ENCODE measurements around the gene MINK1. TPM values are rescaled to one million over a fixed set of nuclear protein-coding genes. Genes with fewer than 3 reads are reported as not detected.
A peak's percentile ranks its signal among the peaks of the same experiment; 100 is the strongest.

MINK1 gene
- total RNA-seq, 1 experiment from 2014 or later: 68.8 TPM

- no peak overlapping the region for H2BK5ac ChIP-seq (ENCODE audit: insufficient read length, low read length)
- no peak overlapping the region for H2BK20ac ChIP-seq (ENCODE audit: low read depth, low read length, poor library complexity, severe bottlenecking)
- Mint-ChIP-seq H3K4me1 (peaks cover 33 to 37% of the 10 kb centered on the region in 2 experiments), H3K27me3 (ENCODE audit: low read depth) (no peaks in the 10 kb centered on the region; the same call in none of the 2 replicates), H3K27ac (peak overlapping the region in 2 of 3 experiments; percentile 28 to 29; a peak in 1 of 7 replicates), H3K4me3 (peak overlapping the region in 1 of 2 experiments; percentile 31; a peak in 1 of 5 replicates), H3K9me3 (no peaks in the 10 kb centered on the region; a peak in 1 of 5 replicates), H3K36me3 (ENCODE audit: insufficient read depth in 1 of 3, low read depth in 3 of 3) (peaks cover 19 to 51% (median 28%) of the 10 kb centered on the region in 3 experiments)
- H4K91ac ChIP-seq (ENCODE audit: insufficient read length, low read depth, low read length): no peak overlapping the region
- WGBS (ENCODE audit: extremely low coverage, insufficient read length, low lambda C conversion rate): no CpG with 5 or more reads among the region's 3 CpGs
- H3K9me3 ChIP-seq (ENCODE audit: control insufficient read depth, low read depth, low read length): no peaks in the 10 kb centered on the region
- H4K5ac ChIP-seq (ENCODE audit: insufficient read length, low read depth, low read length): no peak overlapping the region
- H3K79me1 ChIP-seq (ENCODE audit: insufficient read depth, low read depth, low read length, poor library complexity, severe bottlenecking): peaks cover 5% of the 10 kb centered on the region
- H2AK5ac ChIP-seq (ENCODE audit: insufficient read length, low read length): no peak overlapping the region
- peak; percentile 25 for DNase-seq
- H3K23me2 ChIP-seq (ENCODE audit: insufficient read length, low read depth, low read length, poor library complexity, severe bottlenecking): peaks cover 17% of the 10 kb centered on the region
- H3K14ac ChIP-seq (ENCODE audit: insufficient read depth, low read length): no peak overlapping the region
- H3K27me3 ChIP-seq (ENCODE audit: insufficient read depth, low read length): no peaks in the 10 kb centered on the region
- H3K9ac ChIP-seq (ENCODE audit: extremely low read depth, insufficient read length, low read length): no peak overlapping the region
- no peak overlapping the region for H3K23ac ChIP-seq (ENCODE audit: insufficient read length, low read depth, low read length)
- H3K27ac ChIP-seq (ENCODE audit: insufficient read length, low read depth, low read length): no peak overlapping the region
- no peak overlapping the region for H2AFZ ChIP-seq (ENCODE audit: low read length)
- H2BK15ac ChIP-seq (ENCODE audit: low read depth, low read length): no peak overlapping the region
- no peak overlapping the region for H2BK12ac ChIP-seq (ENCODE audit: insufficient read length, low read depth, low read length)
- no peak overlapping the region for H3K18ac ChIP-seq (ENCODE audit: insufficient read length, low read depth, low read length)
- H3K4me2 ChIP-seq (ENCODE audit: insufficient read depth, insufficient read length, low read length): no peak overlapping the region
- H4K8ac ChIP-seq (replicated peaks; ENCODE audit: insufficient read length, low read depth, low read length): no peak overlapping the region
- H3K79me2 ChIP-seq (ENCODE audit: insufficient read depth, low read length): peaks cover 6% of the 10 kb centered on the region; the same call in 1 of the 2 replicates
- no peaks in the 10 kb centered on the region for H3K4me1 ChIP-seq (ENCODE audit: insufficient read depth, low read length)
- H4K20me1 ChIP-seq (ENCODE audit: control insufficient read depth, insufficient read depth, insufficient read length): peaks cover 7% of the 10 kb centered on the region
- TF ChIP-seq CTCF (conservative IDR thresholded peaks at IDR 0.05): no peak
- H3T11ph ChIP-seq (ENCODE audit: low read length): no peak overlapping the region
- no peak overlapping the region for H2BK120ac ChIP-seq (ENCODE audit: low read depth, low read length, poor library complexity, severe bottlenecking)
- H3K4ac ChIP-seq (ENCODE audit: low read depth, low read length): no peak overlapping the region
- no peak overlapping the region for H3K56ac ChIP-seq (ENCODE audit: insufficient read length, low read depth, low read length)
Measured at GRCh38 chr17:4936436-4936835, 103.3 kb downstream of the MINK1 start.
